Measurements from ENCODE around the gene TEK.

- no peak for TF ChIP-seq CTCF (IDR thresholded peaks at IDR 0.05; ENCODE audit: insufficient read depth, low read depth, low read length)
- TF ChIP-seq EZH2 (IDR thresholded peaks at IDR 0.05; ENCODE audit: insufficient read depth, low read length): no peak
Observed at GRCh38 chr9:27124151-27124550, 15.1 kb downstream of the TEK start.
